HCT116 (cell line): Measurements from ENCODE around the gene MITD1.

Source experiments
- EGR1 ChIP-seq: IDR thresholded peaks from 2 replicates; pipeline ENCODE4 v1.6.1; 2012; ENCODE audit warnings: low read depth
- ELF1 ChIP-seq: IDR thresholded peaks from 2 replicates; pipeline ENCODE4 v1.6.1; 2012; ENCODE audit warnings: low read depth, borderline replicate concordance
- EZH2 ChIP-seq: fragments of 200-600 bp; sonication (generic); IDR thresholded peaks from 2 replicates; pipeline ENCODE4 v1.6.1; 2017; ENCODE audit warnings: antibody characterized with exemption, mixed run types
- EZH2phosphoT487 ChIP-seq: fragments of 200-600 bp; IDR thresholded peaks from 2 replicates; pipeline ENCODE4 v1.6.1; 2018; ENCODE audit warnings: antibody characterized with exemption, borderline replicate concordance
- POLR2A ChIP-seq: IDR thresholded peaks from 2 replicates; pipeline ENCODE4 v1.7.0; 2011; ENCODE audit warnings: borderline replicate concordance; ENCODE audit not compliant: insufficient read depth, insufficient read length; ENCODE audit errors: extremely low read depth
- RAD21 ChIP-seq: IDR thresholded peaks from 2 replicates; pipeline ENCODE4 v1.6.1; 2012; ENCODE audit warnings: low read depth, mild to moderate bottlenecking
- SIN3A ChIP-seq: IDR thresholded peaks from 2 replicates; pipeline ENCODE4 v1.6.1; 2012; ENCODE audit warnings: low read depth
- TF ChIP-seq, protein P1 (sequence below), 3 experiments: fragments of 200-600 bp in 1 of 3; sonication (generic) in 1 of 3; IDR thresholded peaks in 2 of 3; conservative IDR thresholded peaks in 1 of 3; 2 replicates each; pipeline ENCODE4 v1.5.1; 2012 to 2017; ENCODE audit warnings: low read depth in 2 of 3, low read length in 2 of 3, antibody characterized with exemption in 1 of 3, borderline replicate concordance in 1 of 3, control low read depth in 1 of 3, mild to moderate bottlenecking in 1 of 3, mixed read lengths in 1 of 3, mixed run types in 1 of 3, moderate library complexity in 1 of 3; ENCODE audit not compliant: insufficient read depth in 1 of 3
- TF ChIP-seq, protein P2 (sequence below): IDR thresholded peaks from 2 replicates; pipeline ENCODE4 v1.6.1; 2012

DNA sequence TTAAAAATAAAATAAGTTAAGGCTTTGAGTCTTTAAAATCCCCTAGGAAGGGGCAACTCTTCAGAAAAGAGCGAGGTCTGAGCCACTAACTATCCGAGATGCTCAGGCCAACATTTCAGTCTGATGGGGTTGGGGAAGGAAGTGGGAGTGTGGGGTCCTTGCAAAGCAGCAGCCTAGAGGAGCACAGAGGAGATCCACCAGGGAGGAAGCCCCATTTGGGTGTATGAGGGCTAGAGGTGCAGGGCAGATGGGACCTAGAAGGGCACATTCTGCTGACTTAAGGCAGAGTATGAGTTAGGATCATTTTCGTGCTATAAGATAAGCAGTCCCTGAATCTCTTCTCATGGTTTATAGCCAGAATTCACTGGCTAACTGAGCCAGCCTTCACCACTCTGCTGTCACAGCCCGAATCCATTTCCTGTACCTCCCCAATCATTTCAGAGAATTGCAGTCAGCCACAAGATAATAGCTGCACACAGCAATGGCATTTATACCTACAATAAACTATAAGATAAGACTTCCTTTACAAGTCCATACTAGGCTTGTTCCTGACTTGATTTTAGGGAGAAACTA, 37.2 kb upstream of the MITD1 start:
- TF ChIP-seq, protein P1, sequence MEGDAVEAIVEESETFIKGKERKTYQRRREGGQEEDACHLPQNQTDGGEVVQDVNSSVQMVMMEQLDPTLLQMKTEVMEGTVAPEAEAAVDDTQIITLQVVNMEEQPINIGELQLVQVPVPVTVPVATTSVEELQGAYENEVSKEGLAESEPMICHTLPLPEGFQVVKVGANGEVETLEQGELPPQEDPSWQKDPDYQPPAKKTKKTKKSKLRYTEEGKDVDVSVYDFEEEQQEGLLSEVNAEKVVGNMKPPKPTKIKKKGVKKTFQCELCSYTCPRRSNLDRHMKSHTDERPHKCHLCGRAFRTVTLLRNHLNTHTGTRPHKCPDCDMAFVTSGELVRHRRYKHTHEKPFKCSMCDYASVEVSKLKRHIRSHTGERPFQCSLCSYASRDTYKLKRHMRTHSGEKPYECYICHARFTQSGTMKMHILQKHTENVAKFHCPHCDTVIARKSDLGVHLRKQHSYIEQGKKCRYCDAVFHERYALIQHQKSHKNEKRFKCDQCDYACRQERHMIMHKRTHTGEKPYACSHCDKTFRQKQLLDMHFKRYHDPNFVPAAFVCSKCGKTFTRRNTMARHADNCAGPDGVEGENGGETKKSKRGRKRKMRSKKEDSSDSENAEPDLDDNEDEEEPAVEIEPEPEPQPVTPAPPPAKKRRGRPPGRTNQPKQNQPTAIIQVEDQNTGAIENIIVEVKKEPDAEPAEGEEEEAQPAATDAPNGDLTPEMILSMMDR (IDR thresholded peaks at IDR 0.05 in 2 of 3, conservative IDR thresholded peaks at IDR 0.05 in 1 of 3; ENCODE audit: borderline replicate concordance in 1 of 3, insufficient read depth in 1 of 3, low read depth in 2 of 3, low read length in 2 of 3), result no peak
- TF ChIP-seq SIN3A, result no peak
- TF ChIP-seq RAD21, result no peak
- TF ChIP-seq EZH2phosphoT487, result no peak
- TF ChIP-seq, protein P2, sequence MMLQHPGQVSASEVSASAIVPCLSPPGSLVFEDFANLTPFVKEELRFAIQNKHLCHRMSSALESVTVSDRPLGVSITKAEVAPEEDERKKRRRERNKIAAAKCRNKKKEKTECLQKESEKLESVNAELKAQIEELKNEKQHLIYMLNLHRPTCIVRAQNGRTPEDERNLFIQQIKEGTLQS, result no peak
- TF ChIP-seq EZH2, result no peak
- no peak for TF ChIP-seq EGR1
- no peak for TF ChIP-seq ELF1
- no peak for TF ChIP-seq POLR2A
